Measurements from ENCODE around the gene ATP5PB. TPM values are rescaled to one million over a fixed set of nuclear protein-coding genes. Genes with fewer than 3 reads are reported as not detected.

Gene ATP5PB
- total RNA-seq, 2 donors from 2014 or later = 92.1 to 99.9 TPM

GRCh38 chr1:111439461-111440351 lies 9.6 kb upstream of the ATP5PB start:
- ATAC-seq (ENCODE audit: insufficient number of reproducible peaks, low FRiP score, low read depth) (no peak), DNase-seq (ENCODE audit: low spot score) (no peak)
- H3K27ac ChIP-seq = no peak overlapping the region
- no peaks in the 10 kb centered on the region for H3K4me1 ChIP-seq (ENCODE audit: control insufficient read depth in 1 of 2, low read depth in 2 of 2)
- H3K4me3 ChIP-seq = no peak overlapping the region
- no peaks in the 10 kb centered on the region for H3K9me3 ChIP-seq
- H3K36me3 ChIP-seq = peaks cover 44% of the 10 kb centered on the region
- no peaks in the 10 kb centered on the region for H3K27me3 ChIP-seq (replicated peaks; ENCODE audit: insufficient read depth)
- no peak for TF ChIP-seq CTCF (IDR thresholded peaks at IDR 0.05)

- Histone ChIP-seq H3K4me3 (no peak overlapping the region), H3K36me3 (peaks cover 44% of the 10 kb centered on the region), H3K4me1 (ENCODE audit: control insufficient read depth in 1 of 2, low read depth in 2 of 2) (no peaks in the 10 kb centered on the region), H3K27ac (no peak overlapping the region), H3K27me3 (replicated peaks; ENCODE audit: insufficient read depth) (no peaks in the 10 kb centered on the region), H3K9me3 (no peaks in the 10 kb centered on the region)
- peak; percentile 12 for TF ChIP-seq CTCF (IDR thresholded peaks at IDR 0.05)
- no peak for ATAC-seq (ENCODE audit: insufficient number of reproducible peaks, low FRiP score, low read depth)
- DNase-seq (ENCODE audit: low spot score) = no peak
These were observed 7.6 kb upstream of the ATP5PB start for GRCh38 chr1:111441573-111442192.

GRCh38 chr1:111442457-111442856 lies 6.8 kb upstream of the ATP5PB start:
- no peak for DNase-seq (ENCODE audit: low spot score)
- ATAC-seq (ENCODE audit: insufficient number of reproducible peaks, low FRiP score, low read depth) = no peak
- no peak for TF ChIP-seq CTCF (IDR thresholded peaks at IDR 0.05)

GRCh38 chr1:111444031-111444430 lies 5.2 kb upstream of the ATP5PB start:
- peaks cover 42% of the 10 kb centered on the region for H3K36me3 ChIP-seq
- no peak for ATAC-seq (ENCODE audit: insufficient number of reproducible peaks, low FRiP score, low read depth)

More at GRCh38 chr1:111442457-111442856, 6.8 kb upstream of the ATP5PB start:
- no peak overlapping the region for H3K4me3 ChIP-seq
- H3K4me1 ChIP-seq (ENCODE audit: control insufficient read depth in 1 of 2, low read depth in 2 of 2) = peaks cover 0 to 5% of the 10 kb centered on the region in 2 donors
- H3K36me3 ChIP-seq = peaks cover 44% of the 10 kb centered on the region
- H3K27ac ChIP-seq = no peak overlapping the region
- H3K27me3 ChIP-seq (replicated peaks; ENCODE audit: insufficient read depth) = no peaks in the 10 kb centered on the region
- H3K9me3 ChIP-seq = no peaks in the 10 kb centered on the region

More at GRCh38 chr1:111444031-111444430, 5.2 kb upstream of the ATP5PB start:
- H3K4me1 ChIP-seq (ENCODE audit: control insufficient read depth in 1 of 2, low read depth in 2 of 2) = peaks cover 0 to 14% of the 10 kb centered on the region in 2 donors
- no peak for DNase-seq (ENCODE audit: low spot score)
- TF ChIP-seq CTCF (IDR thresholded peaks at IDR 0.05) = no peak
- H3K9me3 ChIP-seq = no peaks in the 10 kb centered on the region
- no peak overlapping the region for H3K27ac ChIP-seq
- no peak overlapping the region for H3K4me3 ChIP-seq
- no peaks in the 10 kb centered on the region for H3K27me3 ChIP-seq (replicated peaks; ENCODE audit: insufficient read depth)
